Adipose tissue (tissue), 3 donors: Measurements from ENCODE around the gene UBTD1. TPM values are rescaled to one million over a fixed set of nuclear protein-coding genes. Genes with fewer than 3 reads are reported as not detected.

Experiments
- H3K27ac ChIP-seq: one replicate; pipeline ENCODE4 v1.5.1; 2013; ENCODE audit warnings: low read depth, low read length
- WGBS, 3 donors: extraction: QIAGEN DNeasy Blood & Tissue Kit; methylation state at CpG; one replicate each; pipeline ENCODE4 v1.1.7; 2013; 5-methylcytosine and 5-hydroxymethylcytosine counted together
- polyA plus RNA-seq, 3 donors: library from polyadenylated mRNA; stranded (reverse); fragments of 200-250 nt; gene quantifications; one replicate each; pipeline ENCODE4 v1.2.3, GENCODE V29; 2013
- donor health status: healthy with polysubstance abuse.
- donor health status: Bipolar disorder and iron deficiency.
- donor health status: healthy.

The UBTD1 gene
- polyA plus RNA-seq, 3 donors: 8.0 to 38.8 (median 24.9) TPM

DNA sequence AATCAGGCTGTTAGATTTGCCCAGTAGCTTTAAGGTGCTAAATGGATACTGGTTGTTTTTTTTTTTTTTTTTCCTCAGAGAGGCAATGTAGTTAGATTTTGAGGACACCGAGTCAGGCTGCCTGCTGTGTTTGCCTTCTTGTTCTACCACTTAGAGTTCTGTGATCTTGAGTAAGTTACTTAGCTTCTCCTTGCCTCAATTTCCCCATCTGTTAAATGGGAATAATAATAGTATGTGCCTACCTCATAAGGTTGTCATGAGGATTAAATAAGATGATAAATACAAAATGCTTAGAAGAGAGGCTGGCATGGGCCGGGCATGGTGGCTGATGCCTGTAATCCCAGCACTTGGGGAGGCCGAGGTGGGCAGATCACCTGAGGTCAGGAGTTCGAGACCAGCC lies 120.0 kb downstream of the UBTD1 start:
- 85 to 96% (median 95%) methylated on average over 3 to 4 of the region's 4 CpGs for WGBS, 3 donors

More for the DNA sequence above, 120.0 kb downstream of the UBTD1 start:
- H3K27ac ChIP-seq: no peak overlapping the region

Other genes starting within 250 kb of the UBTD1 start
- gene ARHGAP19, start 206.3 kb upstream of the UBTD1 start, polyA plus RNA-seq: 1 to 10 TPM; 1.7 to 4.8 (median 2.4) TPM
- 1 to 10 TPM; 2.5 to 2.9 (median 2.7) TPM for gene FRAT1, start 179.7 kb upstream of the UBTD1 start, polyA plus RNA-seq
- gene FRAT2, start 164.2 kb upstream of the UBTD1 start, polyA plus RNA-seq: 10 to 100 TPM in 1 of 3 donors, 1 to 10 TPM in 2; 6.4 to 16.6 (median 9.9) TPM
- gene RRP12, start 97.6 kb upstream of the UBTD1 start, polyA plus RNA-seq: 10 to 100 TPM; 10.9 to 22.4 (median 17.4) TPM
- 100 to 1,000 TPM in 2 of 3 donors, 10 to 100 TPM in 1; 77.7 to 201 (median 193) TPM for gene PGAM1, start 72.7 kb upstream of the UBTD1 start, polyA plus RNA-seq
- gene EXOSC1, start 52.9 kb upstream of the UBTD1 start, polyA plus RNA-seq: 10 to 100 TPM; 25.5 to 30.5 (median 26.0) TPM
- 10 to 100 TPM; 19.6 to 31.8 (median 25.2) TPM for gene ZDHHC16, start 52.7 kb upstream of the UBTD1 start, polyA plus RNA-seq
- 10 to 100 TPM; 30.1 to 47.9 (median 31.4) TPM for gene MMS19, start 502 bp upstream of the UBTD1 start, polyA plus RNA-seq
- 1 to 10 TPM in 1 of 3 donors, under 1 TPM in 2; 0.21 to 2.5 (median 0.67) TPM for gene ANKRD2, start 73.9 kb downstream of the UBTD1 start, polyA plus RNA-seq
- gene HOGA1, start 85.5 kb downstream of the UBTD1 start, polyA plus RNA-seq: 1 to 10 TPM; 1.2 to 6.6 (median 4.6) TPM
- under 1 TPM in 1 of 3 donors, not detected in 2; 0.10 TPM for gene C10orf62, start 90.8 kb downstream of the UBTD1 start, polyA plus RNA-seq
- gene MORN4, start 134.6 kb downstream of the UBTD1 start, polyA plus RNA-seq: 1 to 10 TPM; 2.8 to 4.6 (median 4.0) TPM
- gene PI4K2A, start 141.7 kb downstream of the UBTD1 start, polyA plus RNA-seq: 1 to 10 TPM; 2.7 to 9.7 (median 8.6) TPM
- 10 to 100 TPM in 2 of 3 donors, 1 to 10 TPM in 1; 8.5 to 38.3 (median 27.8) TPM for gene AVPI1, start 188.3 kb downstream of the UBTD1 start, polyA plus RNA-seq
- gene MARVELD1, start 214.8 kb downstream of the UBTD1 start, polyA plus RNA-seq: 10 to 100 TPM in 1 of 3 donors, 1 to 10 TPM in 2; 4.5 to 29.9 (median 8.7) TPM
- gene ZFYVE27, start 238.2 kb downstream of the UBTD1 start, polyA plus RNA-seq: 10 to 100 TPM; 13.5 to 16.4 (median 14.6) TPM